Measurements from ENCODE around the gene ZNF844. TPM values are rescaled to one million over a fixed set of nuclear protein-coding genes. Genes with fewer than 3 reads are reported as not detected.

The ZNF844 gene
- total RNA-seq, 1 donor from 2014 or later = 9.4 TPM

DNA sequence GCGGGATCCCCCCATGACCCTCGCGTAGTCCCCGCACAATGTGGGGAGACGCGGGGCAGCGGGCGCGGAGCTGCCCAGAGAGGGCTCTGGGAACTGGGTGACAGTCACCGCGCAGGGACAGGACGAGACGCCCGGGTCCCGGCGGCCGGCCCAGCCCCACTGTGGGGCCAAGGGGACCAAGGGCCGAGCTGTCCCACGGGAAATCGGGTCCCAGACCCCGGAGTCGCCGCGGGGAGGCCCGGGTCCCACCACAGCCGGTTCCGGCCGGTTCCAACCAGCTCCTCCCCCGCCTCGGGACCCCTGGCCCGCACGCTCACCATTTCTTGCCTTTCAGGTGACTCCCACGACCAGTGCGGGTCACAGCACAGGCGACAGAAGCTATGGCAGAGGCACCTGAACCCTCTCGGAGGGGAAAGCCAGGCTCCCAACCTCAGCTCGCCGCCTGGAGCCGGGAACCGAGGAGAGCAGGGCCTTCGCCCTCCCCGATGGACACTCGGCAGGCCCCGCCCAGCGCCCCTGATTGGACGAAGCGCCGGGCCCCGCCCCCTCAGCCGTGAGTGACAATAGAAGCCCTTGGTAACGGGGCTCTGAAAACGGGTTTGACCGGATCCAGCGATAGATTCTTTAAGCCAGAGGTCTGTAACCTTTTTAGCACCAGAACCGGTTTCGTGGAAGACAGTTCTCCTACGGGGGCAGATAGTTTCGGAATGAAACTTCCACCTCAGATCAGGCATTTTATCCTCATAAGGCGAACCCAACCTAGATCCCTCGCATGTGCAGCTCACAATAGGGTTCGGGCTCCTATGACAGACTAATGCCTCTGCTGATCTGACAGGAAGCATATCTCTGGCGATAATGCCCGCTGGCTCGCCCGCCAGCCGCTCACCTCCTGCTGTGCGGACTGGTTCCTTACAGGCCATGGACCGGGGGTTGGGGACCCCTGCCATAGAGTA, 29.0 kb upstream of the ZNF844 start, which contains the start of gene ZNF433:
Gene ZNF433 (minus strand): TSS at position 460 of the 953 bp plus-strand sequence. CDS start 140 bp downstream, at position 320.
- Mint-ChIP-seq H3K27me3 (ENCODE audit: low read depth) (no peaks in the 10 kb centered on the region), H3K27ac (ENCODE audit: unreplicated experiment) (peak within 1 kb of the TSS; percentile 95), H3K36me3 (ENCODE audit: low read depth) (peaks cover 28% of the 10 kb centered on the region), H3K9me3 (peaks cover 3% of the 10 kb centered on the region), H3K4me3 (peak within 1 kb of the TSS; percentile 91), H3K4me1 (peaks cover 27% of the 10 kb centered on the region)
- TF ChIP-seq, protein P1, sequence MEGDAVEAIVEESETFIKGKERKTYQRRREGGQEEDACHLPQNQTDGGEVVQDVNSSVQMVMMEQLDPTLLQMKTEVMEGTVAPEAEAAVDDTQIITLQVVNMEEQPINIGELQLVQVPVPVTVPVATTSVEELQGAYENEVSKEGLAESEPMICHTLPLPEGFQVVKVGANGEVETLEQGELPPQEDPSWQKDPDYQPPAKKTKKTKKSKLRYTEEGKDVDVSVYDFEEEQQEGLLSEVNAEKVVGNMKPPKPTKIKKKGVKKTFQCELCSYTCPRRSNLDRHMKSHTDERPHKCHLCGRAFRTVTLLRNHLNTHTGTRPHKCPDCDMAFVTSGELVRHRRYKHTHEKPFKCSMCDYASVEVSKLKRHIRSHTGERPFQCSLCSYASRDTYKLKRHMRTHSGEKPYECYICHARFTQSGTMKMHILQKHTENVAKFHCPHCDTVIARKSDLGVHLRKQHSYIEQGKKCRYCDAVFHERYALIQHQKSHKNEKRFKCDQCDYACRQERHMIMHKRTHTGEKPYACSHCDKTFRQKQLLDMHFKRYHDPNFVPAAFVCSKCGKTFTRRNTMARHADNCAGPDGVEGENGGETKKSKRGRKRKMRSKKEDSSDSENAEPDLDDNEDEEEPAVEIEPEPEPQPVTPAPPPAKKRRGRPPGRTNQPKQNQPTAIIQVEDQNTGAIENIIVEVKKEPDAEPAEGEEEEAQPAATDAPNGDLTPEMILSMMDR (conservative IDR thresholded peaks at IDR 0.05) = no peak
- DNase-seq (ENCODE audit: low read depth, low spot score) = peak; percentile 93

DNA sequence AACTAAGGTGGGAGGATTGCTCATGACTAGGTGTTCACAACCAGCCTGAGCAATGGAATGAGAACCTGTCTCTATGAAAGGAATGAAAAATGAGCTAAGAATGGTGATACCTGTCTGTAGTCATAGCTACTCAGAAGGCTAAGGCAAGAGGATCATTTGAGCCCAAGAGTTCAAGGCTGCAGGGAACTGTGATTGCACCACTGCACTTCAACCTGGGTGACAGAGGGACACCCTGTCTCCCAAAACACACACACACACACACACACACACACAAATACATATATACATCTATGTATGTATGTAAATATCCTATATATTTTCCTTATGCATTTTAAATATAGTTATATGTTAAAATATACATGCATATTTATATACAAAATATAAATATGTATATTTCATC, 21.6 kb upstream of the ZNF844 start:
- Mint-ChIP-seq H3K4me3 (no peak overlapping the region), H3K27ac (ENCODE audit: unreplicated experiment) (no peak overlapping the region), H3K9me3 (peaks cover 21% of the 10 kb centered on the region), H3K4me1 (no peaks in the 10 kb centered on the region), H3K36me3 (ENCODE audit: low read depth) (peaks cover 56% of the 10 kb centered on the region), H3K27me3 (ENCODE audit: low read depth) (no peaks in the 10 kb centered on the region)
- no peak for DNase-seq (ENCODE audit: low read depth, low spot score)
- TF ChIP-seq, protein P1 (conservative IDR thresholded peaks at IDR 0.05) = no peak

DNA sequence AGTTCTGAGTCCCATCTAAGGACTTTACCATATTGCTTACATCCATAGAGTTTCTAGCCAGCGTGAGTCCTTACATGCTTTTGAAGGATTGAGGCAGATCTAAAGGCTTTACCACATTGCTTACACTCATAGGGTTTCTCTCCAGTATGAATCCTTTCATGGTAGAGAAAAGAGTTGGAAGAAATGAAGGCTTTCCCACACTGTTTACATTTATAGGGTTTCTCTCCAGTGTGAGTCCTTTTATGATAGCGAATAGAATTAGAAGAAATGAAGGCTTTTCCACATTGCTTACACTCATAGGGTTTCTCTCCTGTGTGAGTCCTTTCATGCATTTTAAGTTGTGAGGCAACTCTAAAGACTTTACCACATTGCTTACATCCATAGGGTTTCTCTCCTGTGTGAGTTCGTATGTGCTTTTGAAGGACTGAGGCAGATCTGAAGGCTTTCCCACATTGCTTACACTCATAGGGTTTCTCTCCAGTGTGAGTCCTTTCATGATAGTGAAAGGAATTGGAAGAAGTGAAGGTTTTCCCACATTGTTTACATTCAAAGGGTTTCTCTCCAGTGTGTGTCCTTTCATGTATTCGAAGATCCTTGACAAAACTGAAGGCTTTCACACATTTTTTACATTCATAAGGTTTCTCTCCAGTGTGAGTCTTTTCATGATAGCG, 20.6 kb upstream of the ZNF844 start:
- Mint-ChIP-seq H3K36me3 (ENCODE audit: low read depth) (peaks cover 56% of the 10 kb centered on the region), H3K9me3 (peaks cover 21% of the 10 kb centered on the region), H3K27me3 (ENCODE audit: low read depth) (no peaks in the 10 kb centered on the region), H3K4me3 (no peak overlapping the region), H3K4me1 (no peaks in the 10 kb centered on the region), H3K27ac (ENCODE audit: unreplicated experiment) (no peak overlapping the region)
- DNase-seq (ENCODE audit: low read depth, low spot score) = no peak
- TF ChIP-seq, protein P1 (conservative IDR thresholded peaks at IDR 0.05) = no peak

DNA sequence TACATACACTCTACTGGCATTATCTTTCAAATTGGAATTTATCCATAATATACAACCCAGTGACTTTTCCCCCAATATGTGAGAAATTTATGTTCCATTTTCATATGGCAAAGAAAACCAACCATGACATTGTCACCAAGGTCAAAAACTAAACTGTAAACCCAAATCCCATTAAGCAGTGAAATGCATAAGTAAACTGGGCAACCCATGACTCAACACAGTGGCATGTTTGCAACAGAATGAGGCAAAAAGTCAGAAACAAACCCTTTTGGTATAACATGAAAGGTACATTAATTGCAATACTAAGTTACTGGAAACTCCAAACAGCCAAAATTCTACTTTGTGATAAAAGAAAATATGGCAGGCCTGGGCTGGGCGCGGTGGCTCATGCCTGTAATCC, 16.7 kb upstream of the ZNF844 start:
- peaks cover 52% of the 10 kb centered on the region for H3K36me3 Mint-ChIP-seq (ENCODE audit: low read depth)
- peak overlapping the region; percentile 49 for H3K4me3 Mint-ChIP-seq
- TF ChIP-seq, protein P1 (conservative IDR thresholded peaks at IDR 0.05) = no peak
- H3K27ac Mint-ChIP-seq (ENCODE audit: unreplicated experiment) = no peak overlapping the region
- H3K27me3 Mint-ChIP-seq (ENCODE audit: low read depth) = peaks cover 3% of the 10 kb centered on the region
- peaks cover 9% of the 10 kb centered on the region for H3K4me1 Mint-ChIP-seq
- DNase-seq (ENCODE audit: low read depth, low spot score) = no peak
- peaks cover 20% of the 10 kb centered on the region for H3K9me3 Mint-ChIP-seq

DNA sequence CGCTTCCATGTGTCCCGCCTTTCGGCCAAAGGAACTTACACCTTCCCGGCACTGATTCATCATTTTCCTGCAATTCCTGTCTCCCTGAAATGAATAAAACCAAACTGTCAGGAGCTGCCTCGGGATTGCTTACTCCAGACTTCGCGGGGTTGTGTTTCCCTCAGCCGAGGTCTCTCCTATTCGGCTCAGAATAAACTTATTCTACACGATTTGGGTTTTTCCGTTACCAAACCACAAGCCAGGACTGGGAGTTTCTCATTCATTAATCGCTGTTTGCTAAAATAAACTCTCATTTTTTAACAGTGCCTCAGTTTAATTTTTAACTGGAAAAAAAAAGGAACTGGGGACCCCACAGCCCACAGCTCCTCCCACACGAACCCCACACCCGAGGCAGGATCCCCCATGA, 12.4 kb upstream of the ZNF844 start:
- Mint-ChIP-seq H3K4me3 (peak overlapping the region; percentile 88), H3K27me3 (ENCODE audit: low read depth) (peaks cover 17% of the 10 kb centered on the region), H3K9me3 (peaks cover 7% of the 10 kb centered on the region), H3K36me3 (ENCODE audit: low read depth) (peaks cover 19% of the 10 kb centered on the region), H3K27ac (ENCODE audit: unreplicated experiment) (peak overlapping the region; percentile 84), H3K4me1 (peaks cover 16% of the 10 kb centered on the region)
- TF ChIP-seq, protein P1 (conservative IDR thresholded peaks at IDR 0.05) = no peak
- DNase-seq (ENCODE audit: low read depth, low spot score) = no peak
